Activated T-cell treated with anti-CD3 and anti-CD28 coated beads for 1 hour (primary cell): ENCODE measurements around the gene ABCG2.
"Not testable (repeated sequence)": the region's sequence is repeated elsewhere in the genome, so short reads cannot be mapped to it uniquely, and the experiment has no call there.

Experiments used
- DNase-seq: peaks from one replicate; pipeline ENCODE4 v3.0.0-alpha.2; 2020; ENCODE audit warnings: low read depth

Gene ABCG2

DNA sequence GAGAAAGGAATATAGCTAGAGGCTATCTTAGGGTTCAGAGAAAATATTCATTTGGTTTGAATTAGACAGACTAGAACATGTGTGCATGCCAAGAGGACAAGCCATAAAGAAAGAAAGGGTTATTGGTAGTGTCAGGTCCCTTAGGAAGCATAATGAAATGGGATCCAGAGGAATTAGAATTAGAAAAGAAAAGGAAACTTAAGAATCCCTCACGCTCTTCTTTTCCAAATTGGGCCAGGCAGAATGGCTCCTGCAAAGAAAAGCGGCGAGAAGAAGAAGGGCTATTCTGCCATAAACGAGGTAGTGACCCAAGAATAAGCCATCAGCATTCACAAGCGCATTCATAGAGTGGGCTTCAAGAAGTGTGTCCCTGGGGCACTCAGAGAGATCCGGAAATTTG, 4.9 kb upstream of the ABCG2 start:
- DNase-seq = no peak

- no peak for DNase-seq
Observed at GRCh38 chr4:88162626-88163025, 4.2 kb upstream of the ABCG2 start.

DNA sequence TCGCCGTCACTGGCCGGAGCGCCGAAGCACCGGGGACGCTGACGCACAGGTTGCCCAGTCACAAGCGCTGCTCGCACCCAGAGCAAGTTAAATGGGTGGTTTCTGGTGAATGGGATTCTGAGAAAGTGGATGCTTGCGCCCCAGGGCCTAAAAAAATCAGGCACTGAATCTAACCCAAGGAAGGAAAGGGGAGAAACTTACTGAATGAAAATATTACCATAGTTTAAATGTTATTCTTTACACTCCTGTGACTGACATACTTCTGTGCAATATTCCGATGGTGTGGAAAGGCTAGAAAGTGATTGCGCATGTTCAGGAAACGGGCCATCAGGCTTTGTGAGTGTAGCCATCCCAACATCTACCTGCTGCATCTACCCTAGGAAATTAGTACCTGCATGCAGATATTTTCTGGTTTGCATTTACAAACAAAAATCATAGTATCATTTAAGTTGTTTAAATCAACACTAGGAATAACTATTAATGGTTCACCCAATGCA, 838 bp upstream of the ABCG2 start:
- DNase-seq = no peak

GRCh38 chr4:88158038-88158488, 376 bp downstream of the ABCG2 start:
- DNase-seq = no peak

DNA sequence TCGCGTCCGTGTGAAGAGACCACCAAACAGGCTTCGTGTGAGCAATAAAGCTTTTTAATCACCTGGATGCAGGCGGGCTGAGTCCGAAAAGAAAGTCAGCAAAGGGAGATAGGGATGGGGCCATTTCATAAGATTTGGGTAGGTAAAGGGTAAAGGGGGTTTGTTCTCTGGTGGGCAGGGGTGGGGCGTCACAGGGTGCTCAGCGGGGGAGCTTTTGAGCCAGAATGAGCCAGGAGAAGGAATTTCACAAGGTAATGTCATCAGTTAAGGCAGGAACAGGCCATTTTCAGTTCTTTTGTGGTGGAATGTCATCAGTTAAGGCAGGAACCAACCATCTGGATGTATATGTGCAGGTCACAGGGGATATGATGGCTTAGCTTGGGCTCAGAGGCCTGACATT, 6.1 kb downstream of the ABCG2 start:
- not testable (repeated sequence) for DNase-seq

- DNase-seq = no peak
Observed at GRCh38 chr4:88148560-88148959, 9.9 kb downstream of the ABCG2 start.

- DNase-seq = no peak
Observed at GRCh38 chr4:88147799-88148217, 10.6 kb downstream of the ABCG2 start.

GRCh38 chr4:88146891-88147290, 11.5 kb downstream of the ABCG2 start:
- no peak for DNase-seq

DNA sequence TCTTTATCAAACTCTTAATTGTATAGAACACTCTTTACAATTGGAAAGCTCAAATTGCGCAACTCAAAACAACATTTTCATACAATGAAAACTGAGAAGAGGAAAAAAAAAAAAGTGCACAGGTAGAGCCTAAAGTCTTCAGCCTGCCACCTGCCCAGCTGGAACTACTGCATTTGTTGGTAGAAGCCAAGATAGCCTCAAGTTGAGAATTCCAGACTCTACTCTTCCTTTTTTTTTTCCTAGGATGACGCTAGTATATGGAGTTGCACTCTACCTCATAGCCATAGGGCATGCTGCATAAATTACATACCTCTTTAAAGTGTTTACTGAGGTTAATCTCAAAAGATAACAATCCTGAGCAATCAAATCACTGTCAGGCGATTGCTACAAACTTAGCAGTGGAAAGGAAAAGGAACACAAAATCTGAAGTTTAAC, 13.6 kb downstream of the ABCG2 start:
- DNase-seq = no peak

- no peak for DNase-seq
Observed at GRCh38 chr4:88144048-88144447, 14.4 kb downstream of the ABCG2 start.

GRCh38 chr4:88143504-88143903, 14.9 kb downstream of the ABCG2 start:
- no peak for DNase-seq

GRCh38 chr4:88138561-88138960, 19.9 kb downstream of the ABCG2 start:
- DNase-seq = no peak

DNA sequence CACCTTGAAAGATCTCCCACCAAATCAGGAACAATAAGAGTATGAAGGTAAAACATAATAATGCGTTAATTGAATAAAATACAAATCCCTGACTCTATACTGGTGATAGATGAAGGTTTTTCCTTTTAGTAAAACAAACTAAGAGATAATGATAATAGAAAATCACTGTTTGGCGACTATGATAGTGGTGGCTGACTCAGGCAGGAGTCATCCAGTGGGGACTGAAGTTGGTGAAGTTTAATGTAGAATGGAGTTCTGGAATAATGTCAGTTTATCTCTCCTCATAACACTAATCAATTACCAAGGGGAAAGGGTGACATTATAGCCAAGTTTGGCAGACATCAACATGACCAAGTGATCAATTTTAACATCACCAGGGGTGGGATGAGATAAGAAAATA, 21.3 kb downstream of the ABCG2 start:
- DNase-seq = no peak

DNA sequence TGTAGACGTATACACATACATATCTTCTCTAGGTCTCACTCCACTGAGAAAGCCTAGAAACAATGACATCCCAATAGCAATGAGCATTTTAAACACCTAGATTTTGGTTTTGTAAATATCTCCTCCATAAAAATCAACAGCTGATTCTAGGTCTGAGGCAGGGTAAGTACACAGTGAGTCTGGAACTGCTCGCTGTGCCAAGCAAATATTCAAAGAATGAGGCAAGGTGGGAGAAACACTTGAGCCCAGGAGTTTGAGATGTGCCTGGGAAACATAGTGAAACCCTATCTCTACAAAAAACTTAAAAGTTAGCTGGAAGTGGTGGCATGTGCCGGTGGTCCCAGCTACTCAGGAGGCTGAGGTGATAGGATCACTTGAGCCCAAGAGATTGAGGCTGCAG, 22.2 kb downstream of the ABCG2 start:
- DNase-seq = no peak

DNA sequence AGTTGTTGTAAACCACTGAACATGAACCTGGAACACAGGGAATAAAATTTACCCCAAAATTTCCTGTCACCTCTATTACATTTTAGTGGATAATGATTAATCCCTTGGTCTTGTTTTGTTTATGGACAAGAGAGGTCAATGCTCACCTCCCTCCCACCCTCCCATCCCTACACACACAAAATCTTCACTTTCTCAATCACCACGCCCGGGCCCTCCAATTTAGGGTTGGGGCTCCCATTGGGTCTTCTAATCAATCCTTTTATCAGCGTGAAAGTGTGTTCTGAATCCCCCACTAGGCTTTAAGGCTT, 23.1 kb downstream of the ABCG2 start:
- DNase-seq = no peak

DNA sequence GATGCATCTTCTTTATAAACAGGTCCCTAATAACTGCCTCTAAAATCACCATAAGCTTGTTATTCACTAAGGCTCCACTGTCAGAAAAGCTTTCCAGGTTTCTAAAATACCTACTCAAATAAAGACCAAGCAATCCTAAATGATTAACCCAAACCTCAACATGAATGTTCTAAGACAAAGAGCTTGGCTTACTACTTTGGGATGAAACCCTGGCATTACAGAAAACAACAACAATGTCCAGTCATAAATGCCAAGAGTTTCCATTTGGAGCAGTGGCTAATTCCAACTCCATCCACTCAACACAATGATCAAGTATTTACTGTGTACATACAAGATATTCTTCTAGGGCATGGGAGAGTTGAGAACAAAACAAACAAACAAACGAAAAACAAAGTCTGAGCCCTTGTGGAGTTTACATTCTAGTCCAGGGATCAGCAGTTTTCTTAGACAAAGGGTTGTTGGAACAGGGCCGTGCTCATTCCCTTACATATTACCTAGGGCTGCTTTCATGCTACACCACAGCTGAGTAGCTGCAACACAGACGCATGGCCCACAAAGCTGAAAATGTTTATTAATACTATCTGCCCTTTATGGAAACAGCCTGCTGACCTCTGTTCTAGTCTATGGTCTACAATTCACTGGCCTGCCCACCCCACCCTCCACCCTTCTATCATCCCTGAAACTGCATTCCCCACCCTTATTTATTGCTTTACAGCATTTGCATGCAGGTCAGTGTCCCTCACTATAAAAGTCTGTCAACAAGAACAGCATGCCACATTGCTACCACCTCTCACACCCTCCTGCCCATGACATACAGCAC, 23.7 kb downstream of the ABCG2 start:
- DNase-seq = no peak

GRCh38 chr4:88134111-88134510, 24.3 kb downstream of the ABCG2 start:
- no peak for DNase-seq

GRCh38 chr4:88130544-88131305, 27.7 kb downstream of the ABCG2 start:
- DNase-seq = no peak

DNA sequence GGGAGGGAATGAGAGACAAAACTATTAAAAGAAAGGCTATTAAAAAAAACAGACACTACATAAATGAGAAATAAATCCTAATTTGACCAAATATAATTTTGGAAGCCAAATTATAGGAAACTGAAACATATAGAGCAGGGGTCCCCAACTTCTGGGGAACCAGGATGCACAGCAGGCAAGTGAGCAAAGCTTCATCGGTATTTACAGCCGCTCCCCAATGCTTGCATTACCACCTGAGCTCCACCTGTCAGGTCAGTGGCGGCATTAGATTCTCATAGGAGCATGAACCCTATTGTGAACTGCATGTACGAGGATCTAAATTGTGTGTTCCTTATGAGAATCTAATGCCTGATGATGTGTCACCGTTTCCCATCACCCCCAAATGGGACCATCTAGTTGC, 28.4 kb downstream of the ABCG2 start:
- DNase-seq = no peak

- not testable (repeated sequence) for DNase-seq
Observed at GRCh38 chr4:88122260-88122659, 36.2 kb downstream of the ABCG2 start.

DNA sequence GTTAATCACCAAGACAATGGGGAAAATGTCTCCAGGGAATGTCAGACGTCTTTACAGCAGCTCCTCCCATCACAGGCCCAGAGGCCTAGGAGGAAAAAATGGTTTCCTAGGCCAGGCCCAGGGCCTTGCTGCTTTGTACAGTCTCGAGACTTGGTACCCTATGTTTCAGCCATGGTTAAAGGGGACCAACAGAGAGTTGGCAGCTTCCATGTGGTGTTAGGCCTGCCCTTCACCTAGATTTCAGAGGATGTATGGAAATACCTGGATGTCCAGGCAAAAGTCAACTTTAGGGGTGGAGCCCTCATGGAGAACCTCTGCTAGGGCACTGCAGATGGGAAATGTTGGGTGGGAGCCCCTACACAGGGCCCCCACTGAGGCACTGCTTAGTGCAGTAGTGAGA, 38.5 kb downstream of the ABCG2 start:
- DNase-seq = no peak

- no peak for DNase-seq
Observed at GRCh38 chr4:88115587-88115986, 42.9 kb downstream of the ABCG2 start.

- no peak for DNase-seq
Observed at GRCh38 chr4:88112856-88113255, 45.6 kb downstream of the ABCG2 start.
